ENCODE data around the gene PDSS2.
A peak's percentile ranks its signal among the peaks of the same experiment; 100 is the strongest.
"Not testable (repeated sequence)": the region's sequence is repeated elsewhere in the genome, so short reads cannot be mapped to it uniquely, and the experiment has no call there.

Gene PDSS2

GRCh38 chr6:107473660-107474059 lies 14.3 kb upstream of the PDSS2 start:
- no peak for DNase-seq

DNA sequence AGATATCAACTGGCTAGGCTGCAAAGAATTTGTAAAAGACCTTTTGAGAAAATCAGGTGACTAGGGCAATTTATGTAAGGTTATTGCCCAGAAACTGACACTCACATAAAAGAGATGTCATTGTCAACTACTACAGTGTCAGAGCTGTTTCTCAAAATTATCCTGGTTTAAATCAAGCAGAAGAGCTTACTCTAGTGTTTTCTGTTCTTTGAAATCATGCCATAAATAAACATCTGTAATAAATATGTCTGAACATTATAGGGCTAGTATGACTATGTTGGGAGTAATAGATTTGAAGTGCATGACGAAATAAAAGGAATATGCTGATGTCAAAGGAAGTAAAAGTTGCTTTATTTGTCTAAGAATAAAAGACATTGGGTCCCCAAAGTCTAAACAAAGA lies 11.0 kb upstream of the PDSS2 start:
- DNase-seq: no peak

- DNase-seq: no peak
These were observed 6.7 kb upstream of the PDSS2 start for GRCh38 chr6:107466062-107466461.

DNA sequence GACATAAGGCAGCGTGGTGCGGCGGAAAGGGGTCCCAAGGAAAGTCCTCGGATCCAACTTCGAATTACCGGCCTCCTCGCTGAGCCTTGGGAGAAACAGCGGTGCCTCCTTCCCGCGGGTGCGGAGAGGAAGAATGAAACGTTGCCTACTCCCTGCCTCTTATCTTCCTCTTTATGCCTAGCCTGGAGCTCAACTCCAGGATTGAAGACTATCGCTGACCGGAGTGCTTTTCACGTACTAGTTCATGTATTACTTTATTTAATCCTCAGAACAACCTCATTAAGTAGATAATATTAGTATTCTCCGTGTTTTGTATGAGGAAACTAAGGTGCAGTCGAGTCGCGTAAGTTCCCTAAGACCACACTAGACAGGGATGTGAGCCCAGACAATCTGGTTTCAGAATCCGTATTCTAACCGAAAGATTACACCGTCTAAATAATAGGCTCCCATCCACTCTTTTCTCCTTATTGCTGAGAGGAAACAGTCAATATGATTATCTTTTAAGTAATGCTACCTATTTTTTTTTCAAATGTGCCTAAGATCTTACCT lies 793 bp upstream of the PDSS2 start:
- DNase-seq: no peak

DNA sequence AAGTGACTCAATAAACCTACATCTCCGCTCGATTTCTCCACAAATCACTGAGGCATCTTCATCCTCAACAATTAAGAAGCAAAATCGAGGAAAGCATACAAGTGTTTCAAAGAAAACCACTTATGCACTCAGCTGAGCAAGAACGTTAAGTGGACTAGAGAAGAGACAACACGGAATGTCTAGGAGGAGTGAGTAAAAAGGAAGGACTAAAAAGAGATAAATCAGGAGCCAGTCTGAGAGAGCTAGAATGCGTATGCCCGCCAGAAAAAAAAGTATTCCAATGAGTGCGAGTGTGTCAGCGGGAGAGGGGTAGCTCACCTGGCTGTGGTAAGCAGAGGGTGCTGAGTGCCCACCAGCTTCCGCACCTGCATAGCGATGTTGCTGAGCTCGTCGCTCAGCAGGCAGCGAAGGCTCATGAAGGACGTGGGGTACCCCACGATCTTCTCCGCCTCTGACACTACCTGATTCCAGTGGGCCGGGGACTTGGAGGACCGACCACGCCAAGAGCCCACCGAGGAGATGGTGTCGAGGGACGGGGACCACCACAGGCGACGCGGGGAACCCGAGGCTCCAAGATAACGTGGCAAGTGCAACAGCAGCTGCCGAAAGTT lies 587 bp downstream of the PDSS2 start:
- DNase-seq: peak; percentile 16

- DNase-seq: no peak
These were observed 10.6 kb downstream of the PDSS2 start for GRCh38 chr6:107448776-107449175.

GRCh38 chr6:107447663-107448216 lies 11.6 kb downstream of the PDSS2 start:
- no peak for DNase-seq

DNA sequence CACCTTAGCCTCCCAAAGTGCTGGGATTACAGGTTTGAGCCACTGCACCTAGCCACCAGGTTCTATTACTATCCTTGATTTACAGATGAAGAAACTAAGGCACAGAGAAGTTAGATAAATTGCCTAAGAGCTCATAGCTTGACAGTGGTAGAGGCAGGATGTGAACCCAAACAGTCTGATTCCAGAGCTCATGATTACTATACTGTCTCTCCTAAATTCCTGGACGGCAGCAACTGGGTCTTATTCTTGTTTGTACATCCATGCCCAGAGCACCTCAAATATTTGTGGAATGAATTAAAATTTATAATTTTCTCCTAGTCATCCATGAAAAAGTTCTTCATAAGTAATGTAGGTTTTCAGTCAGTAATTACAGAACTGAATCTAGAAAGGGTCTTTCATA lies 15.1 kb downstream of the PDSS2 start:
- DNase-seq: no peak

DNA sequence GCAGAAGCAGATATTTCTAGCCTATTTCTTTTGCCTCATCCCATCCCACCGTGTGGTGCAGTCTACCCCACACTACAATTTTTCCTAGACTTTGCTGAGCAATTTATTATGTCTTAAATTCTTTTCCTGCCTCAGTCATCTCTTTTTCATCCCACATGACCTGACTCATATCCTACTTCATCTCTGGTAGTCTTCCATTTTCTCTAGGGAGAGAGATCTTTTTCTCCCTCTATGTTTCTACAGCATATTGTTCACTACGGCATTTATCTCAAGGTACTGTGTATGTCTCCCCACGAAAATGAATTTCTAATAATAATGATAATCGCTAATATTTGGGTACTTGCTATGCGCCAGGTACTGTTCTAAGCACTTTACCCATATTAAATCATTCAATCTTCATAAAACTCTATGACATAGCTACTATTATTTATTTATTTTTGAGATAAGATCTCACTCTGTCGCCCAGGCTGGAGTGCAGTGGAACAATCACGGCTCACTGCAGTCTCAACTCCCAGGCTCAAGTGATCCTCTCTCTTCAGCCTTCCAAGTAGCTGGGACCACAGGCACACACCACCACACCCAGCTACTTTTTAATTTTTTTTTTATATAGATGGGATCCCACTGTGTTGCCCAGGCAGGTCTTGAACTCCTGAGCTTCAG lies 15.6 kb downstream of the PDSS2 start:
- DNase-seq: no peak

DNA sequence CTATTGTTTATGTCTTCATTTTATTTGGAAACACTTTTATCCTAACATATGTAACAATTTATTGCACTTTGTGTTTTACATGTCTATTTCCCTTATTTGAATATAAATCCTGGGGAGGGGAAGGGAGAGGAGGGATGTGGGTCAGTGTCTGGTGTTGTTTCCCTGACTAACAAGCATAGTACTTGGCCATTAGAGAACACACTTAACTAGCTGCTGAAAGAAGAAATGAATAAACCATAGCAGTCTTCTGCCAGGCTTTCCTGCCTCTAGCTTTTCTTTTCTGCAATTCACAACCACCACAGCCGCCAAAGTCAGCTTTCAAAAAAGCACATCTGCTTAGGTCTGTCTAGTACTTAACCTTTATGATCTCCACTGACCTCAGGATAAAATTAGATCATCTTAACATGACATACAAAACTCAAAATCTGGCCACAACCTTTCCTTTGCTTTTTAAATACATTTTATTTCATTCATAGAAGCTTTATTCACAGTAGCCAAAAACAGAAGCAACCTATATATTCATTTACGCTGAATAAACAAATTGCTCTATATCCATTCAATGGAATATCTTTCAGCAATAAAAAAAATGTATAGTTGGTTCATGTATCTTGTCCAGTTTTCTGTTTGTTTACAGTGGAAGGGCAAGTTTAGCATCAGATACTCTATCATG lies 16.3 kb downstream of the PDSS2 start:
- no peak for DNase-seq

DNA sequence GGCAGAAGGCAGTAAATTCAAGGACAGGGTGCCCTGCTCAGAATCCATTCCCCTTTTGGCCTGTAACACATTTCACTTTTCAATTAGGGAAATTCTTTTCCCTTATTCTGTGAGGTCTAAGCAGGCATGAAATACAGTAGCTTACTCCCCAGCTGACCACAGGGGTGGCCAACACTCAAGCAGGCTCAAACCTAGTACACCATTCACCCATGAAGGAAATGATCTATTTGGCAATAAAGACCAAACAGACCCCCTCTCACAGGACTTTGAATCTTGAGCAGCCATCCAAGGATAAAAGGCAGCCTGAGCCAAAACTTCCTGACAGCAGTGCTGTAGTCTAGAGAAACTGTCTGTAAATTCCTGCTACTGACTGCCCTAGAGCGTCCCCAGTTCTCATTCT lies 17.7 kb downstream of the PDSS2 start:
- DNase-seq: no peak

- DNase-seq: no peak
These were observed 18.4 kb downstream of the PDSS2 start for GRCh38 chr6:107440936-107441335.

GRCh38 chr6:107439406-107439805 lies 20.0 kb downstream of the PDSS2 start:
- DNase-seq: no peak

GRCh38 chr6:107437691-107438090 lies 21.7 kb downstream of the PDSS2 start:
- no peak for DNase-seq

- DNase-seq: no peak
These were observed 22.5 kb downstream of the PDSS2 start for GRCh38 chr6:107436881-107437280.

DNA sequence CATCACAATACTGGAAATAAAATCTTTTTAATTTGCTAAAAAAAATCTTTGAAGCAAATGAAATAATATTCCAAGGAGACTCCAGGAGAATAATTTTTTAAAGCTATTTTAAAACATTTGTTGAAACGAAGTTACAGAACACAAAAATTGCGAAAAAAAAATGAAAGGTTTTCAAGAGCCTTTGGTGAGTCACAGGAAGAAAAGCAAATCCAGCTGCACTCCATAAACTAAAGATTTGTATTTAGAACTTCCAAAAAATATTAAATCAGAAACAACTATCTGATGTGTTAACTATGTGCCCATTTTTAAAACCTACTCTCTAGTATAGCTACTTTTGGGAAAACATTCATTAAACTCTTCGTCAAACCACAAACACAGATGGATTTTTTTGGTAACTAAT lies 23.6 kb downstream of the PDSS2 start:
- no peak for DNase-seq

DNA sequence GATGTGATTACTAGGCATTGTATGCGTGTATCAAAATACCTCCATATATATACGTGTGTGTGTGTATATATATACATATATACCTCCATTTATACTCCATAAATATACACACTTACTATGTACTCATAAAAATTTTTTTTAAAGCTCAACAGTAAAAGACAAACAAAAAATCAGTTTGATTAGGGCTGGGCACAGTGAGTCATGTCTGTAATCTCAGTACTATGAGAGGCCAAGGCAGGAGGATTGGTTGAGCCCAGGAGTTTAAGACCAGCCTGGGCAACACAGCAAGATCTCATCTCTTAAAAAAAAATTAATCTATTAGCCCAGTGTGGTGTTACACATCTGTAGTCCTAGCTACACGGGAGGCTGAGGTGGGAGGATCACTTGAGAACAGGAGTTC lies 24.6 kb downstream of the PDSS2 start:
- no peak for DNase-seq

GRCh38 chr6:107425951-107426350 lies 33.4 kb downstream of the PDSS2 start:
- DNase-seq: not testable (repeated sequence)

- no peak for DNase-seq
These were observed 35.8 kb downstream of the PDSS2 start for GRCh38 chr6:107423474-107423990.

- no peak for DNase-seq
These were observed 37.6 kb downstream of the PDSS2 start for GRCh38 chr6:107421696-107422256.

DNA sequence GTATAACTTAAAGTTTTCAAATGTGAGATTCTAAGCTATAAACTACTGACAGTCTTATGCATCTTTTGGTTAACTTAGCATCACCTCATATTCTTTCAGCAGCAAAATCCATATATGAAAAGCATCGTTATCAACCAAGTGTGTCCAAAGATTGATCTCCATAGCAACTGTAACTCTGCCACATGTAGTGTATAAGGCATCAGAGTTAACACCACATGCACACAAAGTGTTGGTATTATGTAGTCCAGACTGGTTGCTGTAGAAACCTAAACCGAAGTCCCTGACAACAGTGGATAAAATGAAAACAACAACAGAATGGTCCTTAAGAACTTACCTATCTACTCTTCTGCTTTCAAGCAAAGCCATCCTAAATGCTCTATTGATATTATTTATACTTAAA lies 39.6 kb downstream of the PDSS2 start:
- DNase-seq: no peak

GRCh38 chr6:107418118-107418517 lies 41.2 kb downstream of the PDSS2 start:
- DNase-seq: no peak

DNA sequence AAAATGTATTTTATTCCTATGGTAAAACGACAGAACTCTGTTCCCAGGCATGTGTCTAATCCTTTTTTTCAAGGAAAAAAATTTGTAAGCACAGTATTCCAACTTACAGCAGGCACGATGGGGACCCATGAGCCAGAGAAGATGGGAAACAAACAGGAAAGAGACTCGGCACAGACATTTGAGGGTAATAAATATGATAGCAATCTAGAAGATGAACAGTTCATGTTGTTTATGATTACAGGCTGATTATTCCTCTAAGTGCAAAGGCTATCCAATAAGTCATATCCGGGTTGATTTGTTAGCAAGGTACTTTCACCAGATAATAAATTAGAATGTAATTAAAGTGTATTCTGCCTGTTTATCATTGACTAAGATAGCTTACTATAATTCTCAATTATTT lies 43.2 kb downstream of the PDSS2 start:
- DNase-seq: no peak
